HG02678 (cell line): ENCODE data around the gene SF3A2.
A peak's percentile ranks its signal among the peaks of the same experiment; 100 is the strongest.
"Not testable (repeated sequence)": the region's sequence is repeated elsewhere in the genome, so short reads cannot be mapped to it uniquely, and the experiment has no call there.

Experiments used
- ATAC-seq: cut with Tn5 transposase; IDR thresholded peaks from one replicate; pipeline ENCODE4 v1.9.1; 2021; ENCODE audit warnings: mild to moderate bottlenecking, moderate library complexity; ENCODE audit not compliant: unreplicated experiment

Gene SF3A2

DNA sequence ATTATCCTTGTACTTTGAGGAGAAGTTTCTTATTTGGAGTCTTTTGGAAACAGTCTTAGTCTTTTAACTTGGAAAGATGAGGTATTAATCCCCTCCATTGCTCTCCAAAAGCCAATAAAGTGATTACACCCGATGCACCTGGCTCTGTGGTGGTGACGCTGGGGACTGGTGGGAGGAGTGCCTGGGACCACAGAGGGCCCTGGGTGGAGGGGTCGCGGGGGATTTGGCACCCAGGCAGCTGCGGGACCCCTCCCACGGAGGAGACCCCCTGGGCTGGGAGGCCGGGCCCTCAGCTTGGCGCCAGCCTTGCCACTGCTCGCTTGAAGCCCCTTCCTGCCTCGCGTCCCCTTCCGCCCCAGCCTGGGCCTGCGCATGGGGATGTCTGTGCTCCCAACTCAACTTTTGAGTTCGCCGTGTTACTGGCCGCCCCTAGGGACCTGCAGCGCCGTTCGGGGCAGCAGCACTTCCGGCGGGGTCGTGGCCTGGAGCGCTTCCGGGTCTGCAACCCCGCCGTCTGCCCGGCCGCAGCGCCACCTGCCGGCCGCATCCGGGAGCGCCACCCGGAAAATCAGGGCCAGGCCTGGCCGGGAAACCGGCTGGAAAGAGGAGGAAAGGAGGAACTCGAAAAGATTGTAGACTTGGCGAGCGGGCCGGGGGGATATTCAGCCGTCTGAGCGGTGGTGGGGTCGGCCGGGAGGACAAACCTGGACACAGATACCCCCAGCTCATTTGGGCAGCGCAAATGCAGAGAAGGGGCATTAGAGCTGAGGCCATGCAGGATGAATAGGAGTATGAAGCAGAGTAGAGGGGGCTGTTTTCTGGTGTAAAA lies 36.9 kb downstream of the SF3A2 start:
- peak; percentile 23 for ATAC-seq

DNA sequence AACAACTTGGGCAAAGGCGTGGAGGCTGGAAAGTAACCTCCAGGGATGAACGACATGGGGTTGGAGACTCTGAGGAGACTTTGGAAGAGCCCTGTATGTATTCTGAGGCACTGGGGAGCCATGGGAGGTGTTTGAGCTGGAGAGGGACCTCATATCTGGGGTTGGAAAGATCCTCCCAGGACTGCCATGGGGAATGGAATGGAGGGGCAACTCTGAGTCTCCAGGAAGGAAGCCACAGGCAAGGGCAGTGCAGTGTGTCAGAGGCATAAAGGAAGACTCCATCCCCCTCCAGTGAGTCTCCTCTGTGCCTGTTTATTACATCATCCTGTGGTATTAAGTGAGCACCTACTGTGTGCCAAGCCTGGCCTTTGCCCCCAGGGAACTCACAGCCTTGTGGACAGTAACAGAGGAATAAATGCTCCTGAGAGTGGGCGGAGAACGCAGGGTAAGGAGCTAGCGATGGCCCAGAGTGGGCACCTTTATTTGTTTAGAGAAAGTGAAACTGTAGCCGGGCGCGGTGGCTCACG lies 37.6 kb downstream of the SF3A2 start:
- ATAC-seq = no peak

DNA sequence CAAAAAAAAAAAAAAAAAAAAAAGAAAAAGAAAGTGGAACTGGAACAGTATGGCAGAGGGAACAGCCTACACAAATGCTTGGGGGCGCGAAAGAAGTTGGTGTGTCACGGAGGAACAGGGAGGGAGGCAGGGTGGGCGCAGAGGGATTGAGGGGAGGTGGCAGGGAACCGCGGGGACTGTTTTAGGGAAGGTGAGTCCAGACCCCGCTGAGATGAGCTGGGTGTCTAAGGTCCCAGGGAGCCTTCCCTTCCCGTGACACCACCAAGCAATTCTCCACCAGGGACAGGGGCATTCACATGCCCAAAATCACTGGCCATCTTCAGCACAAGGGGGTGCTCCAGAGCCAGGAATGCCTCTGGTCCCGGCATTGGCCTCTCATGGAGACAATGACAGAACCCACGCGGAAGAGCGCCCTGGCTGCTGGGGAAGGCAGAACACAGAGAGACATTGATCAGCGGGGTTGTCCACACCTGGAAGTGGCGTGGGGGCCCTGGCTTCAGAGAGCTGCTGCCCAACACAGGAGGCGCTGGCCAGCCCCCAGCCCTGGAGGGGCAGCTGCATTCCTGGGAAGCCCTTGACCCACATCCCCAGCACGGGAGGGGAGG lies 38.4 kb downstream of the SF3A2 start:
- ATAC-seq = no peak

DNA sequence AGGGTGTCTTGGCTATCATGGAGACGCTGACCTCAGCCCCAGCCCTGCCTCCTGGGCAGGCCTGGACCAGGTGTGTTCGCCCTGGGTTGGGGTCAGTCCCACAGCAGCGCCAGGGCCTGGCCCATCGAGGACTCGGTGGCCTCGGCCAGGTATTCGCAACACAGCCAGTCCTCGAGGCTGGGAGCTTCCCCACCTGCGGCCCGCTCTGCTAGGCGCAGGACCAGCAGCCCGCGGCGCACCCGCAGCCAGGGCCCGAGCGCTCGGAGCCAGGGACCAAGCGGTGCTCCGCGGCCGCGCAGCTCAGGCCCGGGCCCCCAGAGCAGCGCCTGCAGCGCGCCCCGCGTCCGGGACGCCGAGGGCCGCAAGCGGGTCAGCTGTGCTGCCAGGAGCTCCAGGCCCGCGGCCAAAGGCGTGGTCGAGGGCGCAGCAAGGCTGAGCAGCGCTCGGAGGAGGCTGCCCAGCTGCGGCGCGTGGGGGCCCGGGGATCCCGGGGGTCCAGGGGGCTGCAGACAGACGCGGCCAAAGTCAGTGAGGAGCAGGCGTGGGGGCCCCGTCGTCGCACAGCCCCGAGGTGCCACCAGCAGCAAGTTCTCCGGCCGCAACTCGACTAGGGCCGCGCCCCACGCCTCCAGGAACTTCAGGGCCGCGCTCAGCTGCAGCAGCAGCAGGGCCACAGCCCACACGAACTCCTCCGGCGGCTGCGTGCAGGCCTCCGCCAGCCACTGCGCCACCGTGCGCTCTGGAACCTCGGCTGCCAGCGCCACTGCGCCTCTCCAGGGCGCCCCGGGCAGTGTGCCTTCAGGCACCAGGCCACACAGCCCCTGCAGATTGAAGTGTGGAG lies 39.2 kb downstream of the SF3A2 start:
- no peak for ATAC-seq

DNA sequence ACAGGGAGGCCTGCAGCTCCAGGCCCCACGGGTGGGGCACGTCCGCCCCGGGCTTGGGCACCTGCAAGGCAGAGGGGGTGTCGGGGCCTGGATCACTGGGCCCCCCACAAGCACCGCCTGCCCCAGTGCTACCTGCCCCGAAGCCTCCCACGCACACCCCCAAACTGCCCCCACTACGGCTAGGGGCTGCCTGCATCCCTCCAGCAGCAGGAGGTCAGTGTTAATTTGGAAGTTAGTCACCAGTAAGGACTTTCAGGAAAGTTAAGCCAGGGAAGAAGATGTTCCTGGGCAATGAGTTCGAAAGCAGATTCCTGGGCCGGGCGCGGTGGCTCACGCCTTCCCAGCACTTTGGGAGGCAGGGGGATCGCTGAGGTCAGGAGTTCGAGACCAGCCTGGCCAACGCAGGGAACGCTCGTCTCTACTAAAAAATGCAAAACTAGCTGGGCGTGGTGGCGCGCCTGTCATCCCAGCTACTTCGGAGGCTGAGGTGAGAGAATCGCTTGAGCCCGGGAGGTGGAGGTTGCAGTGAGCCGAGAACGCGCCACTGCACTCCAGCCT lies 39.9 kb downstream of the SF3A2 start:
- ATAC-seq = no peak

DNA sequence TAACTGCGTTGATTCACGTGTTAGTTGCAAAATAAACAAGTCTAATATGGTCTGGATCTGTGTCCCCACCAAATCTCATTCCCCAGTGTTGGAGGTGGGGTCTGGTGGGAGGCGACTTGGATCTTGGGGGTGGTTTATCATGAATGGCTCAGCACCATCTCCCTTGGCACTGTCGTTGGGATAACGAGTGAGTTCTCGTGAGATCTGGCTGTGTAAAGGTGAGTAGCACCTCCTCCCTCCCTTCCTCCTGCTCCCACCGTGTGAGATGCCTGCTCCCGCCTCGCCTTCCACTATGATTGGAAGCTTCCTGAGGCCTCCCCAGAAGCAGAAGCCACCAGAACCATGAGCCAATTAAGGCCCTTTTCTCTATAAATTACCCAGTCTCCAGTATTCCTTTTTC lies 40.5 kb downstream of the SF3A2 start:
- no peak for ATAC-seq

DNA sequence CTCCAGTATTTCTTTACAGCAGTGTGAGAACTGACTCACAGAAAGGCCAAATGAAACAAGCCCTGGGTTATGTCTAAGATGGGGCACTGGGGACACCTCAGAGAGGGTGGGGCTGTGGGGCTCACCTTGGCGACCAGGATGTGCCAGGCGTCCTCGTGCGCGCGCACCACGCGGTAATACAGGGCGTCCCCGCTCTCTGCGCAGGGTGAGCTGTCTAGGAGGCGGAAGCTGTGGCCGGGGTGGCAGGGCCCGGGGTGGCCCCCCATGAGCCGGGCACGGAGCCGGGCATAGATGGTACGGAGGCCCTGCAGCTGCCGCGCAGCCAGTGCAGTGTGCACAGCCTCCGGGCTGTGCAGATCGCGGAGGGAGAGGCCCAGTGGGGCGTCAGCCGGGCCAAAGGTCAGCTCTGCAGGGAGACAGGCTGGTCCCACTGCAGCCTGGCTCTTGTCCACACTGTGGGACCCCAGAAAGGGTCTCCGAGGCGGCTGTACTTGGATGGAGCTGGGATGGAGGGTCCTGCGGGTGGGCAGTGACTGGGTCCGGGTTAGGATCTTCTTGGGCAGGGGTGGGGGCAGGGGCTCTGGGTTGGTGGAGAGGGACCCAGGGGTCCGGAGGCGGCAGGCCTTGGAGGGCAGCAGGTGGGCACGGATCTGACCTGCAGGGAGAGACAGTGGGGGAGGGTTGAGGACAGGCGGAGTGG lies 42.0 kb downstream of the SF3A2 start:
- ATAC-seq = no peak

DNA sequence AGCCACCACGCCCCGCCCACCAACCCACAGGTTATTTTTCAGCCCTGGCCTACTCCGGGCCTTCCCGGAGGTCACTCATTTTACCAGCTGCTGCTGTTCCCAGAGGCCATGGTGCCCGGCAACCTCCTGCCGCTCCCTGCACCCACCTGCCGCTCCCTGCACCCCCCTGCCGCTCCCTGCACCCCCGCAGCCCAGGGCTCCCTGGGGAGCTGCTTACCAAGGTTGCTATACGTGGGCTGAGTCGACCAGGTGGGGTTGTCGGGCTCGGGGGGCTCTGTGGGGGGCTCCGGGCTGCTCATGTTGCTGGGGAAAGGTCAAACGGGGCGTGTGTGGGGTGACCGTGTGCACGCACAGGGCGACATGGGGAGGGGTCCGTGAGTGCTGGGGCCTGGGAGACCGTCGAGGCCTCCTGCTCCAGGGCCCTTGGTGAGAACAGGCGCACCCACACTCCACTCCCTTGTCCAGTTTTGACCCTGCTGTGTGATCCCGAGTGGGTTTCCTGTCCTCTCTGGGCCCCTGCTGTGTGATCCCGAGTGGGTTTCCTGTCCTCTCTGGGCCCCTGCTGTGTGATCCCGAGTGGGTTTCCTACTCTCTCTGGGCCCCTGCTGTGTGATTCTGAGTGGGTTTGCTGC lies 44.1 kb downstream of the SF3A2 start:
- ATAC-seq = no peak

DNA sequence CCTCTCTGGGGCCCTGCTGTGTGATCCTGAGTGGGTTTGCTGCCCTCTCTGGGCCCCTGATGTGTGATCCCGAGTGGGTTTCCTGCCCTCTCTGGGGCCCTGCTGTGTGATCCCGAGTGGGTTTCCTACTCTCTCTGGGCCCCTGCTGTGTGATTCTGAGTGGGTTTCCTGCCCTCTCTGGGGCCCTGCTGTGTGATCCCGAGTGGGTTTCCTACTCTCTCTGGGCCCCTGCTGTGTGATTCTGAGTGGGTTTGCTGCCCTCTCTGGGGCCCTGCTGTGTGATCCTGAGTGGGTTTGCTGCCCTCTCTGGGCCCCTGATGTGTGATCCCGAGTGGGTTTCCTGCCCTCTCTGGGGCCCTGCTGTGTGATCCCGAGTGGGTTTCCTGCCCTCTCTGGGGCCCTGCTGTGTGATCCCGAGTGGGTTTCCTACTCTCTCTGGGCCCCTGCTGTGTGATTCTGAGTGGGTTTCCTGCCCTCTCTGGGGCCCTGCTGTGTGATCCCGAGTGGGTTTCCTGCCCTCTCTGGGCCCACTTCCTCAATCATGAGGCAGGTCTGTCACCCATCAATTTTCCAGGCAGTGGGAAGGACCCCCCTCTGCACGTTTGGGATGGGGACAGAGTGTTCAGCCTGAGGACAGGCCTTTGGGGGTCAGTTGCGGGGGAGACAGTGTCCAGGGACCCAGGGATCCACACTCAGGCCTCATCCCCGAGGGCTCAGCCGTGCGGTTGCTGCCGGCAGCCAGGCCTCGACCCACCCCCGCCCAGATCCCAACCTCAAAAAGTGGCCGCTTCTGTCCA lies 44.8 kb downstream of the SF3A2 start:
- ATAC-seq = not testable (repeated sequence)

DNA sequence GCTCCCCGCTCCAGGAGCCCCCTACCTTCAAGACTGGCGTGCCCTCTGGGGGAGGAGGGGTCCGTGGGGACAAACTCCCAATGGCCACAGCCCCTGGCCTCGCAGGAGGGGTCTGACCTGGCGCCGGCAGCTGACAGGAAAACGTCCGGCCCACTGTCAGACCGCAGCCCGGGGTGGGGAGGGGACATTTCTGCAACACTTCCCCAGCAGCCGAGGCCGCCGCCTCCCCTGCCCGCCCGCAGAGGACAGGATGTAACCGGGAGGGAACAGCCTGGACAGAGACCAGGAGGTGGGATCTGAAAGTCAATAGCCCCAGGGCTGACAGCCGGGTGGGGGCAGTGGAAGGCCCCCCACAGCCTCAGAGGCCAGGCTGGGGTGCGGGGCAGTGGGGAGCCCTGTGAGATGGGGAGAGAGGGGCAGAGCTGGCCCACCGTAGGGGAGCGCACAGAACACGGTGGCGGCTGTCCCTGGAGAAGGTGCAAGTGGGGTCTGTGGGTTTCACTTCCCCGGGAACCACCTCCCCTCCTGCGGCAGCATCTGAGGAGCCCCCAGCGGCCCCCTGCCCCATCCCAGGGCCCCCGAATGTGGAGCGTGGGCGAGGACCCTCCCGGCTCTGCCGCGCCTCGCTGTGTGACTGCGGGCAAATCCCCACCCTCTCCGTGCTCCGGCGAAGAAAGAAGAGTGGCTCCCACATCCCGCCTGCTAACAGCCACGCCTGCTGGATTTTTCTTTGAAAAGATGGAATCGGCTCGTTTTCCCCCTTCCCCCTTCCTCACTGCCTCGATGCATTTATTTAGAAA lies 45.6 kb downstream of the SF3A2 start, which contains the start of gene PEAK3:
Gene PEAK3, minus strand, starts transcription at position 114 of the 800 bp plus-strand sequence. CDS start 1,244 bp downstream, outside the sequence.
- ATAC-seq = no peak

DNA sequence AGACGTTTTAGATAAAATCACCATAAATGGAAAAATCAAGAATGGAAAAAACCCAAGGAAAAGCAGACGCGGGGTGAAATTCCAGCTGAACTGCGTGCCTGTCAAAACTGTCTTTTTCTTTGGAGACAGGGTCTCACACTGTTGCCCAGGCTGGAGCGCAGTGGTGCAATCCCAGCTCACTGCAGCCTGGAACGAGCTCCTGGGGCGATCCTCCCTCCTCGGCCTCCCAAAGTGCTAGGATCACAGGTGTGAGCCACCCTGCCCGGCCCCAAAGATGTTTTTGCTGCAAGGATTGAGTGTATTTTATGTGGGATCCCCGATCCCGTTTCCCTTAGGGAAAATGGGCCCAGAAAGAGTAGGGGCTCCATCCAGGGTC lies 46.2 kb downstream of the SF3A2 start:
- ATAC-seq = no peak

DNA sequence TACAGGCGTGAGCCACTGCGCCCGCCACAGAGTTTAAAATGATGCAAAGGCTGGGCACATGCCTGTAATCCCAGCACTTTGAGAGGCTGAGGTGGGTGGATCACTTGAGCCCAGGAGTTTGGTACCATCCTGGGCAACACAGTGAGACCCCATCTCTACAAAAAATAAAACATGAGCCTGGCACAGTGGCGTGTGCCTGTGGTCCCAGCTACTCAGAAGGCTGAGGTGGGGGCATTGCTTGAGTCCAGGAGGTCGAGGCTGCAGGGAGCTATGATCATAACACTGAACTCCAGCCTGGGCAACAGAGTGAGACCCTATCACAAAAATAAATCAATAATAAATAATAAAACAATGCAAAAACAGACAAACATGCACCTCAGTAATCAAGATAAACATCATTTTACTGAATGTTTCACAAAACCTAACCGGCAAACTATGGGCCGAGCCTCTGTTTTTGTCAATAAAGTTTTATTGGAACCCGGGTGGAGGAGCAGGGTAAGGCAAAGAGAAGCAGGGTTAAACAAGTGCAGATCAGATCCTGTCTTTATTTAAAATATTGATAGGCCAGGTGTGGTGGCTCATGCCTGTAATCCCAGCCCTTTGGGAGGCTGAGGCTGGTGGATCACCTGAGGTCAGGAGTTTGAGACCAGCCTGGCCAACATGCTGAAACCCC lies 47.3 kb downstream of the SF3A2 start:
- no peak for ATAC-seq

DNA sequence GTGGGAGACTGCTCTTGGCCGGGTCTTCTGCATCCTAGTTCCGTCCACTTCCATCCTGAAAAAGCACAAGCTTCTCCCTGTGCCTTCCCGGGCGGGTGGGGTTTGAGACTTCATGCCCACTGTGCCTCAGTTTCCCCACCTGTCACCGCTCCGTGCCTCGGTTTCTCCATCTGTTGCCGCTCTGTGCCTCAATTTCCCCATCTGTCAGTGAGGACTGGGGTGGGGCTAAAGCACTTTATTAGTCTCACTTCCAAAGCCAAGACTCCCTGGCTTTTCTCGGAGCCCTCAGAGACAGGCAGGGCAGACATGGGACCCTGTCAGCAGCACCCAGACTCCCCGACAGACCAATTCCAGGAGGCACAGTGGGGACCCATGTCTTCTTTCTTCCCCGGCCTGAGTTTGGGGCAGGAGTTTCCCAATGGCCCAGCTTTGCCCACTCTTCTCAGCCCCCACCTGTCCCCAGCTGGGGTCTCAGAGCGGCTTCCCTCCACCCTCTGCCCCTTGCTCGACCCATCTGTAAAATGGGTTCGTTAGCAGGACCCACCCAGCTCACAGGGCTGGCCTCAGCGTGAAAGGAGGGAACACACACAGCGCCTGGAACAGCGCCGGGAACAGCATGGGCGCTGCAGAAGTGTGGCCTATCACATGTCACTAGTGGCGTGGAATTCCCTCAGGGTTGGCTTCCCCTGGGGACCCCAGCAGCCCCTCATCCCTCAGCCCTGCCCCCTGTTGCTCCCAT lies 49.9 kb downstream of the SF3A2 start:
- no peak for ATAC-seq

DNA sequence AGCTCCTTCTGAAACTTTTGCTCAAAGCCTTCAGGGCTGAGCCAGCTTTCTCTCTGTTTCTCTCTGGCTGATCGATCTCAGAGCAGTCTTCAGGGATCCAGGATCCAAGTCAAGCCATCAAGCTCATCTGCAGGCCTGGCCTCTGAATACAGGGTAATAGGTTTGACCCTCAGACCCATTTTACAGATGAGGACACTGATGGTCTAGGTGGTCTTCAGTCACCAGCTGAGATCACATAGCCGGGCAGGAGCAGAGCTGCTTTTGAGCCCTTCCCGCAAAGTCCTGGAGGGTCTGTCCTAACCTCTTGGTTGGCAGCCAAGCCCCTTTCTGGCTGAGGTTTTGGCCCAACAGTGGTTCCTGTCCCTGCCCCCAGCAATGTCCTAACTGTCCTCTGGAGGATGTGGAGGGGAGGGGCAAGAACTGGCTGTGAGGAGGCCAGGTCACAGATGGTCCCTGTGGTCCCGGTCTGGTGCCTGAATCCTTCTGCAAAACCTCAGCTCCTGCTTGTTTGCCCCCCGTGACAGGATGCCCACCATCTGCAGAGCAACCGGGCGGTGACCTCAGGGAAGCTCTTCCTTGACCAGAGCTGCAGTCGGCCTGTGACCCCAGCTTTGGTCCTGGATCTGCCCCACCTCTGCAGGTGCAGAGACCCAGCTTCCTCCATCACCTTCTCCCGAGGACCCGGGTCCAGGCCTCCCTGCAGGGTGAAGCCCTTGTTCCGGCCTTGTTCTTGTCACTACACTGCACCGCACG lies 51.1 kb downstream of the SF3A2 start:
- no peak for ATAC-seq

DNA sequence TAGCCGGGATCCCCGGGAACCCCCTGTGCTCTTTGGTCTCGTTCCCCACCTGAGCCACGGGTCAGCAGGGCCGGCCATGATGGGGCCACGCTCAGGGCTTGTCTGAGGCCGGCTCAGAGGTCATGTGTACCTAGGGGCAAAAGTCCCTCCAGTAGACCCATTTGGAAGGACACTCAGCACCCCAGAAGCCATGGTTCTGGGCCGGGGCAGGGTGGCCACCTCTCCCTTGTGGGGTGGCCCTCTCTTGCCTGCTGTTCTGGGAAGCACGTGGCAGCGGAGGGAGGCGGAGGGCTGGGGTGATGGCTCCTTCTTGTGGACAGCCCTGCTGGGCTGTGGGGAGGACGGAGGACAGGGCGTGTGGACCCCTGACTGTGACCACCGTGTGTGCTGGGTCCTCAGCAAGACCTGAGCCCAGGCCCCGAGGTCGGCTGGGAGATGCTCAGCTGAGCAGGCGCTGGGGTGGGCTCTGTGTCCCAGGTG lies 51.8 kb downstream of the SF3A2 start:
- no peak for ATAC-seq
